H1 (cell line): ENCODE data around the gene GPR31. TPM values are rescaled to one million over a fixed set of nuclear protein-coding genes. Genes with fewer than 3 reads are reported as not detected.

Source experiments
- CTCF ChIA-PET: fragments of 300-600 bp; sonication (Branson Sonifier 250); formaldehyde crosslinking; loops from one replicate; lab custom pipeline; 2021; ENCODE audit not compliant: partially characterized antibody; lab: Charles Lee
- POLR2A ChIA-PET: fragments of 300-600 bp; sonication (Branson Sonifier 250); formaldehyde crosslinking; loops from one replicate; lab custom pipeline; 2021; ENCODE audit warnings: inconsistent platforms; ENCODE audit not compliant: partially characterized antibody; lab: Charles Lee
- DNase-seq, 2 experiments: peaks; one replicate each; pipeline versions ENCODE4 v3.0.0 to v3.0.0-alpha.2; 2010 to 2022; ENCODE audit warnings: low spot score in 2 of 2, low read depth in 1 of 2, mixed read lengths in 1 of 2
- FAIRE-seq: peaks from 2 replicates; lab custom pipeline; 2011; peaks lifted over from hg19 to GRCh38; lab: Jason Lieb, UNC
- H2AFZ ChIP-seq: 2 replicates; pipeline ENCODE4 v1.8.1; 2012; ENCODE audit warnings: low read length, inconsistent platforms
- H2AK5ac ChIP-seq: 2 replicates; pipeline ENCODE4 v1.6.1; 2013; ENCODE audit warnings: low read depth, low read length
- H2BK120ac ChIP-seq: replicated peaks from 2 replicates; pipeline ENCODE3; 2013; ENCODE audit warnings: low read depth, low read length, inconsistent platforms
- H2BK12ac ChIP-seq: 2 replicates; pipeline ENCODE4 v1.6.1; 2013; ENCODE audit warnings: low read depth, low read length
- H2BK15ac ChIP-seq: 2 replicates; pipeline ENCODE4 v1.6.1; 2013; ENCODE audit warnings: low read length
- H2BK20ac ChIP-seq: 2 replicates; pipeline ENCODE4 v1.6.1; 2013; ENCODE audit warnings: low read length
- H2BK5ac ChIP-seq: 2 replicates; pipeline ENCODE4 v1.6.1; 2013; ENCODE audit warnings: low read depth, low read length
- H3K14ac ChIP-seq: 2 replicates; pipeline ENCODE4 v1.6.1; 2013; ENCODE audit warnings: inconsistent platforms; ENCODE audit not compliant: insufficient read length
- H3K18ac ChIP-seq: 2 replicates; pipeline ENCODE4 v1.6.1; 2013; ENCODE audit warnings: low read length; ENCODE audit errors: extremely low read depth
- H3K23ac ChIP-seq: 2 replicates; pipeline ENCODE4 v1.6.1; 2013; ENCODE audit warnings: inconsistent platforms; ENCODE audit not compliant: insufficient read length
- H3K23me2 ChIP-seq: 2 replicates; pipeline ENCODE4 v1.6.1; 2013; ENCODE audit warnings: low read depth, low read length
- H3K27ac ChIP-seq: 2 replicates; pipeline ENCODE4 v1.6.1; 2011; ENCODE audit warnings: low read depth, low read length, inconsistent platforms
- H3K27me3 ChIP-seq, 4 experiments: replicated peaks in 1 of 4; 1 replicate in 1 of 4; 2 replicates in 3 of 4; pipeline versions ENCODE4 v1.6.1 to v1.8.1; 2011 to 2013; ENCODE audit warnings: low read length in 3 of 4, mild to moderate bottlenecking in 3 of 4, inconsistent platforms in 2 of 4, mixed read lengths in 2 of 4, moderate library complexity in 1 of 4; ENCODE audit not compliant: control insufficient read depth in 3 of 4, insufficient read depth in 3 of 4; ENCODE audit errors: extremely low read depth in 1 of 4
- H3K36me3 ChIP-seq, 4 experiments: 2 replicates each; pipeline versions ENCODE4 v1.6.1 to v1.8.1; 2011 to 2013; ENCODE audit warnings: mild to moderate bottlenecking in 4 of 4, low read length in 3 of 4, moderate library complexity in 2 of 4, control low read depth in 1 of 4, inconsistent platforms in 1 of 4; ENCODE audit not compliant: insufficient read depth in 4 of 4, control insufficient read depth in 2 of 4
- H3K4ac ChIP-seq: replicated peaks from 2 replicates; pipeline ENCODE3; 2013; ENCODE audit warnings: low read length, low read depth, mixed read lengths, inconsistent platforms; ENCODE audit not compliant: insufficient read length
- H3K4me1 ChIP-seq, 4 experiments: replicated peaks in 1 of 4; 1 replicate in 1 of 4; 2 replicates in 3 of 4; pipeline versions ENCODE4 v1.6.1 to v1.8.1; 2011 to 2013; ENCODE audit warnings: low read length in 3 of 4, inconsistent platforms in 2 of 4, mixed read lengths in 1 of 4; ENCODE audit not compliant: insufficient read depth in 4 of 4, control insufficient read depth in 3 of 4
- H3K4me2 ChIP-seq, 2 experiments: 2 replicates each; pipeline versions ENCODE4 v1.6.1 to v1.8.1; 2011 to 2013; ENCODE audit warnings: low read depth in 2 of 2, low read length in 2 of 2, control low read depth in 1 of 2, inconsistent platforms in 1 of 2, mild to moderate bottlenecking in 1 of 2; ENCODE audit not compliant: insufficient read depth in 1 of 2
- H3K4me3 ChIP-seq, 4 experiments: fragments of 200-600, 300-600 bp in 1 of 4; sonication (generic), shearing (Covaris generic), sonication (Bioruptor Twin) in 1 of 4; 2 replicates each; pipeline versions ENCODE4 v1.5.1 to v1.8.1; 2011 to 2016; ENCODE audit warnings: low read length in 4 of 4, low read depth in 3 of 4, control low read depth in 2 of 4, inconsistent platforms in 2 of 4, mild to moderate bottlenecking in 2 of 4, mixed read lengths in 1 of 4, moderate library complexity in 1 of 4; ENCODE audit not compliant: insufficient read depth in 2 of 4; ENCODE audit errors: extremely low read depth in 1 of 4
- H3K56ac ChIP-seq: replicated peaks from 2 replicates; pipeline ENCODE3; 2013; ENCODE audit warnings: low read depth, mild to moderate bottlenecking, mixed read lengths, low read length, inconsistent platforms; ENCODE audit not compliant: insufficient read length
- H3K79me1 ChIP-seq: 2 replicates; pipeline ENCODE4 v1.6.1; 2013; ENCODE audit warnings: low read depth, low read length, control low read depth
- H3K79me2 ChIP-seq, 2 experiments: 2 replicates each; pipeline versions ENCODE4 v1.6.1 to v1.8.1; 2012 to 2013; ENCODE audit warnings: low read length in 2 of 2, mild to moderate bottlenecking in 2 of 2, inconsistent platforms in 1 of 2; ENCODE audit not compliant: insufficient read depth in 2 of 2, control insufficient read depth in 1 of 2
- H3K9ac ChIP-seq, 4 experiments: replicated peaks in 1 of 4; 1 replicate in 1 of 4; 2 replicates in 3 of 4; pipeline versions ENCODE4 v1.6.1 to v1.8.1; 2011 to 2013; ENCODE audit warnings: low read depth in 3 of 4, low read length in 3 of 4, control low read depth in 2 of 4, mild to moderate bottlenecking in 2 of 4, moderate library complexity in 2 of 4, inconsistent platforms in 1 of 4; ENCODE audit errors: extremely low read depth in 1 of 4
- H3K9me3 ChIP-seq, 2 experiments: 2 replicates each; pipeline versions ENCODE4 v1.6.1 to v1.8.1; 2012 to 2013; ENCODE audit warnings: mild to moderate bottlenecking in 2 of 2, moderate library complexity in 2 of 2, control low read depth in 1 of 2, inconsistent platforms in 1 of 2, low read depth in 1 of 2, low read length in 1 of 2, mixed read lengths in 1 of 2; ENCODE audit not compliant: insufficient read depth in 2 of 2
- H4K20me1 ChIP-seq, 2 experiments: replicated peaks in 1 of 2; 2 replicates each; pipeline versions ENCODE3 to v1.8.1; 2011 to 2013; ENCODE audit warnings: inconsistent platforms in 2 of 2, low read length in 2 of 2, mild to moderate bottlenecking in 1 of 2; ENCODE audit not compliant: insufficient read depth in 2 of 2, control insufficient read depth in 1 of 2
- H4K5ac ChIP-seq: 2 replicates; pipeline ENCODE4 v1.6.1; 2013; ENCODE audit warnings: low read length, low read depth, mixed read lengths, inconsistent platforms; ENCODE audit not compliant: insufficient read length
- H4K8ac ChIP-seq: 2 replicates; pipeline ENCODE4 v1.8.0; 2013; ENCODE audit warnings: mild to moderate bottlenecking, moderate library complexity, low read length, inconsistent platforms; ENCODE audit not compliant: insufficient read depth; ENCODE audit errors: extremely low read depth
- H4K91ac ChIP-seq: replicated peaks from 2 replicates; pipeline ENCODE3; 2013; ENCODE audit warnings: low read length, mixed read lengths, inconsistent platforms; ENCODE audit not compliant: insufficient read length
- HDAC2 ChIP-seq, 2 experiments: fragments of 300-600 bp in 1 of 2; sonication (generic) in 1 of 2; IDR thresholded peaks; 2 replicates each; pipeline ENCODE4 v1.6.1; 2011 to 2012; ENCODE audit warnings: low read depth in 2 of 2, low read length in 2 of 2, mild to moderate bottlenecking in 2 of 2, moderate library complexity in 2 of 2, borderline replicate concordance in 1 of 2, inconsistent platforms in 1 of 2
- WGBS, 2 experiments: shearing (Covaris generic) in 1 of 2; methylation state at CpG; one replicate each; pipeline versions ENCODE4 v1.1.6 to v1.1.7; 2013 to 2015; ENCODE audit warnings: low lambda C conversion rate in 2 of 2, mixed read lengths in 2 of 2, inconsistent platforms in 1 of 2, low coverage in 1 of 2, missing lambda C conversion rate in 1 of 2; ENCODE audit not compliant: insufficient replicate concordance in 2 of 2, insufficient coverage in 1 of 2, insufficient read length in 1 of 2; ENCODE audit errors: extremely low coverage in 1 of 2, missing lambda C conversion rate in 1 of 2; 5-methylcytosine and 5-hydroxymethylcytosine counted together
- polyA plus RNA-seq, 7 experiments: library from polyadenylated mRNA; depleted of rRNA in 3 of 7; stranded (reverse) in 5 of 7; unstranded in 2 of 7; fragments of >200 nt in 5 of 7; fragments of 200-250 nt in 2 of 7; gene quantifications; 1 replicate in 5 of 7; 2 replicates in 1 of 7; 4 replicates in 1 of 7; pipeline versions ENCODE4 v1.2.1 to v1.2.3, GENCODE V29; 2011 to 2013; ENCODE audit warnings: missing spikeins in 2 of 7, mixed read lengths in 2 of 7
- total RNA-seq: library from RNA; stranded (reverse); fragmentation: NEBNext Ultra II Directional; extraction: Animal tissue kit (Norgen Biotek cat#: 25700); gene quantifications from 2 replicates; pipeline ENCODE4 v1.2.1, GENCODE V29; 2021

The GPR31 gene
- total and polyA plus RNA-seq, 2 of the 8 experiments (the other 6 are each of a cell fraction or from before 2014, with no cell fraction given): not detected

DNA sequence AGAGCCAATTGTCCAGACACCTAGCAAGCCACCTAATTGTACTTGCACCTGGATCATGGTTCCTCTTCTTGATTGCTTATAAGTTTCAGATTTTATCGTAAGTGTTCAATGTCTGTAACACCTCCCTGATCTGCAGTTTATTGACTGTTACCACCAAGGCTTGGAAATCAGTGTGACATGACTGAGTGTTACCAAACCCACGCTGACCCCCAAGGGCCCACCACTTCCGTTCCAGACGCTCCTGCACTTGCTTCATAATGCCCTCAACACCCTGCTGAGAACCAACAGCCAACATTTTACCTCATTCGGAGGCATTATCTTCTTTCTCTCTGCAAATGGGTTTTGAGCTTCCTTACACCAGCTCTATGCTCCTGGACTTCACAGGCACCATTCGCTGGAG lies 28.6 kb downstream of the GPR31 start:
- TF ChIP-seq HDAC2 (IDR thresholded peaks at IDR 0.05; ENCODE audit: borderline replicate concordance in 1 of 2, low read depth in 2 of 2, low read length in 2 of 2): no peak
- TF ChIP-seq, all 59 proteins: peak for 0
- H3K27me3 ChIP-seq: no peaks in the 10 kb centered on the region
- no peak overlapping the region for H3K4me2 ChIP-seq
- no peak overlapping the region for H4K5ac ChIP-seq
- no peak for FAIRE-seq
- H3K18ac ChIP-seq: no peak overlapping the region
- H4K20me1 ChIP-seq: no peaks in the 10 kb centered on the region
- H3K4me1 ChIP-seq: no peaks in the 10 kb centered on the region
- H3K9me3 ChIP-seq: no peaks in the 10 kb centered on the region
- H2AK5ac ChIP-seq: no peak overlapping the region
- no peaks in the 10 kb centered on the region for H3K79me1 ChIP-seq
- CTCF ChIA-PET: interaction anchor here (0.6 to 3.0 kb wide), 6 partner anchors 9 to 910 kb away, joined by 3 to 16 read pairs (median 6); no protein-coding TSS in a partner anchor
- no peak overlapping the region for H3K23ac ChIP-seq
- no peak overlapping the region for H2AFZ ChIP-seq
- no peaks in the 10 kb centered on the region for H3K23me2 ChIP-seq
- H3K14ac ChIP-seq: no peak overlapping the region
- DNase-seq: no peak
- no peak overlapping the region for H3K9ac ChIP-seq
- H2BK120ac ChIP-seq: no peak overlapping the region
- no peak overlapping the region for H2BK20ac ChIP-seq
- no peak overlapping the region for H2BK12ac ChIP-seq
- no peak overlapping the region for H3K56ac ChIP-seq
- H3K36me3 ChIP-seq: no peaks in the 10 kb centered on the region
- POLR2A ChIA-PET: no interaction called here
- WGBS, 2 experiments: 75% methylated on average over 6 of the region's 6 CpGs; no CpG with 5 or more reads in 1 of the 2 experiments
- H4K8ac ChIP-seq: no peak overlapping the region
- H3K4me3 ChIP-seq: no peak overlapping the region
- H2BK15ac ChIP-seq: no peak overlapping the region
- H3K79me2 ChIP-seq: no peaks in the 10 kb centered on the region
- H2BK5ac ChIP-seq: no peak overlapping the region
- H3K27ac ChIP-seq: no peak overlapping the region
- no peak overlapping the region for H4K91ac ChIP-seq
- H3K4ac ChIP-seq: no peak overlapping the region
